Measurements from ENCODE around the gene RBM11. TPM values are rescaled to one million over a fixed set of nuclear protein-coding genes. Genes with fewer than 3 reads are reported as not detected.

The RBM11 gene
- total and polyA plus RNA-seq, 4 donors: 2.0 to 6.1 (median 4.1) TPM

- peak in 2 of 3 donors; percentile 59 to 72 for DNase-seq
- H3K27me3 ChIP-seq (ENCODE audit: control insufficient read depth in 3 of 3, insufficient read depth in 3 of 3, low read length in 2 of 3): no peaks in the 10 kb centered on the region
- H3K9me3 ChIP-seq (ENCODE audit: control insufficient read depth in 4 of 4, insufficient read depth in 3 of 4, low read length in 3 of 4): no peaks in the 10 kb centered on the region
- no peak overlapping the region for H3K9ac ChIP-seq (ENCODE audit: insufficient read depth in 1 of 2, low read length in 2 of 2)
- no peaks in the 10 kb centered on the region for H3K36me3 ChIP-seq (ENCODE audit: control insufficient read depth in 4 of 4, insufficient read depth in 4 of 4, low read length in 4 of 4)
- ATAC-seq (ENCODE audit: insufficient read depth, low FRiP score): no peak
- H3K4me3 ChIP-seq: no peak overlapping the region
- H3K4me1 ChIP-seq (ENCODE audit: control insufficient read depth in 5 of 5, insufficient read depth in 5 of 5, low read length in 5 of 5): no peaks in the 10 kb centered on the region
- peak; percentile 19 for TF ChIP-seq CTCF (IDR thresholded peaks at IDR 0.05; ENCODE audit: control extremely low read depth, extremely low read depth)
- no peak overlapping the region for H3K27ac ChIP-seq (ENCODE audit: low read depth in 1 of 2, low read length in 1 of 2)
- WGBS, 2 donors: 28 to 44% methylated on average over 3 of the region's 3 CpGs
Measured at GRCh38 chr21:14259747-14260146, 43.8 kb downstream of the RBM11 start.

GRCh38 chr21:14260174-14260764, 44.3 kb downstream of the RBM11 start:
- Histone ChIP-seq H3K4me1 (ENCODE audit: control insufficient read depth in 5 of 5, insufficient read depth in 5 of 5, low read length in 5 of 5) (no peaks in the 10 kb centered on the region), H3K9me3 (ENCODE audit: control insufficient read depth in 4 of 4, insufficient read depth in 3 of 4, low read length in 3 of 4) (no peaks in the 10 kb centered on the region), H3K27me3 (ENCODE audit: control insufficient read depth in 3 of 3, insufficient read depth in 3 of 3, low read length in 2 of 3) (no peaks in the 10 kb centered on the region), H3K9ac (ENCODE audit: insufficient read depth in 1 of 2, low read length in 2 of 2) (no peak overlapping the region), H3K36me3 (ENCODE audit: control insufficient read depth in 4 of 4, insufficient read depth in 4 of 4, low read length in 4 of 4) (no peaks in the 10 kb centered on the region), H3K27ac (ENCODE audit: low read depth in 1 of 2, low read length in 1 of 2) (no peak overlapping the region), H3K4me3 (no peak overlapping the region)
- ATAC-seq (ENCODE audit: insufficient read depth, low FRiP score) (no peak), DNase-seq (no peak)
- 44 to 68% methylated on average over 1 of the region's 1 CpG for WGBS, 2 donors
- TF ChIP-seq CTCF (IDR thresholded peaks at IDR 0.05; ENCODE audit: control extremely low read depth, extremely low read depth): no peak

- H3K9me3 ChIP-seq (ENCODE audit: control insufficient read depth in 4 of 4, insufficient read depth in 3 of 4, low read length in 3 of 4): no peaks in the 10 kb centered on the region
- no peak overlapping the region for H3K4me3 ChIP-seq
- no peaks in the 10 kb centered on the region for H3K27me3 ChIP-seq (ENCODE audit: control insufficient read depth in 3 of 3, insufficient read depth in 3 of 3, low read length in 2 of 3)
- ATAC-seq (ENCODE audit: insufficient read depth, low FRiP score) (no peak), DNase-seq (no peak)
- WGBS, 2 donors: 79 to 93% methylated on average over 1 of the region's 1 CpG
- H3K36me3 ChIP-seq (ENCODE audit: control insufficient read depth in 4 of 4, insufficient read depth in 4 of 4, low read length in 4 of 4): no peaks in the 10 kb centered on the region
- no peak overlapping the region for H3K9ac ChIP-seq (ENCODE audit: insufficient read depth in 1 of 2, low read length in 2 of 2)
- H3K27ac ChIP-seq (ENCODE audit: low read depth in 1 of 2, low read length in 1 of 2): no peak overlapping the region
- no peaks in the 10 kb centered on the region for H3K4me1 ChIP-seq (ENCODE audit: control insufficient read depth in 5 of 5, insufficient read depth in 5 of 5, low read length in 5 of 5)
- TF ChIP-seq CTCF (IDR thresholded peaks at IDR 0.05; ENCODE audit: control extremely low read depth, extremely low read depth): no peak
Measured at GRCh38 chr21:14262039-14262438, 46.1 kb downstream of the RBM11 start.

- no peak overlapping the region for H3K27ac ChIP-seq (ENCODE audit: low read depth in 1 of 2, low read length in 1 of 2)
- DNase-seq (no peak), ATAC-seq (ENCODE audit: insufficient read depth, low FRiP score) (no peak)
- H3K4me3 ChIP-seq: no peak overlapping the region
- no peak for TF ChIP-seq CTCF (IDR thresholded peaks at IDR 0.05; ENCODE audit: control extremely low read depth, extremely low read depth)
- H3K27me3 ChIP-seq (ENCODE audit: control insufficient read depth in 3 of 3, insufficient read depth in 3 of 3, low read length in 2 of 3): no peaks in the 10 kb centered on the region
- no peaks in the 10 kb centered on the region for H3K4me1 ChIP-seq (ENCODE audit: control insufficient read depth in 5 of 5, insufficient read depth in 5 of 5, low read length in 5 of 5)
- H3K36me3 ChIP-seq (ENCODE audit: control insufficient read depth in 4 of 4, insufficient read depth in 4 of 4, low read length in 4 of 4): no peaks in the 10 kb centered on the region
- no peaks in the 10 kb centered on the region for H3K9me3 ChIP-seq (ENCODE audit: control insufficient read depth in 4 of 4, insufficient read depth in 3 of 4, low read length in 3 of 4)
- 35 to 37% methylated on average over 1 of the region's 1 CpG for WGBS, 2 donors
- no peak overlapping the region for H3K9ac ChIP-seq (ENCODE audit: insufficient read depth in 1 of 2, low read length in 2 of 2)
Measured at GRCh38 chr21:14263879-14264278, 47.9 kb downstream of the RBM11 start.
